Peyer's patch (tissue), 4 donors: ENCODE measurements around the gene YARS1. TPM values are rescaled to one million over a fixed set of nuclear protein-coding genes. Genes with fewer than 3 reads are reported as not detected.

Experiments used
- DNase-seq, 3 donors: peaks; one replicate each; pipeline ENCODE4 v3.0.0-alpha.2; 2017 to 2019
- H3K27ac ChIP-seq, 4 donors: fragments of 200-600 bp; sonication (generic); one replicate each; pipeline ENCODE4 v1.5.1; 2016 to 2019
- H3K27me3 ChIP-seq, 2 donors: fragments of 200-600 bp; sonication (generic); one replicate each; pipeline ENCODE4 v1.5.1; 2019
- H3K36me3 ChIP-seq, 3 donors: fragments of 200-600 bp; sonication (generic); one replicate each; pipeline ENCODE4 v1.5.1; 2016 to 2019
- H3K4me1 ChIP-seq, 4 donors: fragments of 200-600 bp; sonication (generic); one replicate each; pipeline ENCODE4 v1.5.1; 2016 to 2019
- H3K4me3 ChIP-seq, 4 donors: fragments of 200-600 bp; sonication (generic); 1 replicate in 3 of 4; 2 replicates in 1 of 4; pipeline ENCODE4 v1.5.1; 2016 to 2019; ENCODE audit warnings: mild to moderate bottlenecking in 1 of 4
- H3K9me3 ChIP-seq, 4 donors: fragments of 200-600 bp; sonication (generic); one replicate each; pipeline ENCODE4 v1.5.1; 2016 to 2019; ENCODE audit warnings: mild to moderate bottlenecking in 1 of 4
- POLR2A ChIP-seq, 2 donors: fragments of 450-650 bp; IDR thresholded peaks; one replicate each; pipeline ENCODE4 v1.5.1; 2017; ENCODE audit warnings: antibody characterized with exemption in 2 of 2, mild to moderate bottlenecking in 2 of 2, moderate library complexity in 2 of 2
- total RNA-seq, 4 donors: library from RNA; depleted of rRNA; stranded (reverse); fragments of >200 nt; gene quantifications; one replicate each; pipeline ENCODE4 v1.1.0, GENCODE V29; 2016
- TF ChIP-seq, protein P1 (sequence below), 6 experiments: fragments of 450-650 bp in 4 of 6; fragments of 200-600 bp in 2 of 6; sonication (generic) in 1 of 6; IDR thresholded peaks; one replicate each; pipeline ENCODE4 v1.5.1; 2017 to 2019; ENCODE audit warnings: antibody characterized with exemption in 6 of 6, mild to moderate bottlenecking in 3 of 6, moderate library complexity in 1 of 6

Gene YARS1
- total RNA-seq, 4 donors from 2014 or later, result 29.6 to 93.3 (median 50.4) TPM

DNA sequence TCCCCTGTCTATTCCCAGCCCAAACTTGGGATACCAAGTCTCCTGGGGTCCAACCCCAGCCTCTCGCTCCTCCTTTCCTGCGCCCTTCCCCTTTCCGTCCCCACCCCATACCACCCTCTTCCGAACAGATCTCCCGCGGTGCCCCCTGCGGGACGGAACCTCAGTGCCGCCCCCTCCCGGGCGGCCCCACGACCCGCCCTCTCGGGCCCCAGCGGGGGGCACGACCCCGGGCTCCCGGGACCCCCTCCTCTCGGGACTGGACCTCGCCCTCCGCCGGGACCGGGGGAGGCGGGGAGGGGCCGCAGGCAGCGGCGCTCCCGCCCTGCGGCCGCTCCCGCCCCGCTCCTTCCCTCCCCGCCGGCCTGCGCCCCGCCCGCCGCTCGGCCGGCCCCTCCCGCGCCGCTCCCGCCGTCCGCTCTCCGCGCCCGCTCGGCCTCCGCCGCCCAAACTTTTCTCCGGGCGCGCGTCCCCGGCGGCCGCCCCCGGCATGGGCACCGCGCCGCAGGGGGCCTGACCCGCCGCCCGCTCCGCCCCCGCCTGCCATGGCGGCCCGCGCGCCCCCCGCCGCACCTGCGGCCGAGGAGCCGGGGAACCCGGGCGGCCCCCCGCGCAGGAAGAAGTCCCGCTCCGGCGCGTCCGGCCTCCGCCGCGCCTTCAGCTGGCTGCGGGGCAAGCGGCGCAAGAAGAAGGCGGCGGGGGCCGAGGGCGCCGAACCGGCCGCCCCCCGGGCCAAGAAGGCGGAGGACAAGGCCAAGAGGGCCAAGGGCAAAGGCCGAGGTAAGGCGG, 75.6 kb downstream of the YARS1 start:
- DNase-seq, result peak in 1 of 3 donors; percentile 81
- TF ChIP-seq POLR2A (IDR thresholded peaks at IDR 0.05), result peak in 1 of 2 donors; percentile 32
- TF ChIP-seq, protein P1, sequence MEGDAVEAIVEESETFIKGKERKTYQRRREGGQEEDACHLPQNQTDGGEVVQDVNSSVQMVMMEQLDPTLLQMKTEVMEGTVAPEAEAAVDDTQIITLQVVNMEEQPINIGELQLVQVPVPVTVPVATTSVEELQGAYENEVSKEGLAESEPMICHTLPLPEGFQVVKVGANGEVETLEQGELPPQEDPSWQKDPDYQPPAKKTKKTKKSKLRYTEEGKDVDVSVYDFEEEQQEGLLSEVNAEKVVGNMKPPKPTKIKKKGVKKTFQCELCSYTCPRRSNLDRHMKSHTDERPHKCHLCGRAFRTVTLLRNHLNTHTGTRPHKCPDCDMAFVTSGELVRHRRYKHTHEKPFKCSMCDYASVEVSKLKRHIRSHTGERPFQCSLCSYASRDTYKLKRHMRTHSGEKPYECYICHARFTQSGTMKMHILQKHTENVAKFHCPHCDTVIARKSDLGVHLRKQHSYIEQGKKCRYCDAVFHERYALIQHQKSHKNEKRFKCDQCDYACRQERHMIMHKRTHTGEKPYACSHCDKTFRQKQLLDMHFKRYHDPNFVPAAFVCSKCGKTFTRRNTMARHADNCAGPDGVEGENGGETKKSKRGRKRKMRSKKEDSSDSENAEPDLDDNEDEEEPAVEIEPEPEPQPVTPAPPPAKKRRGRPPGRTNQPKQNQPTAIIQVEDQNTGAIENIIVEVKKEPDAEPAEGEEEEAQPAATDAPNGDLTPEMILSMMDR (IDR thresholded peaks at IDR 0.05), result peak in 4 of 6 experiments; percentile 9 to 44 (median 40)
- Histone ChIP-seq H3K4me3 (peak overlapping the region; percentile 52 to 86 (median 64)), H3K4me1 (peaks cover 0 to 30% (median 8%) of the 10 kb centered on the region in 4 donors), H3K27me3 (no peaks in the 10 kb centered on the region), H3K36me3 (peaks cover 0 to 4% (median 0%) of the 10 kb centered on the region in 3 donors), H3K27ac (peak overlapping the region; percentile 49 to 98 (median 96)), H3K9me3 (no peaks in the 10 kb centered on the region)

DNA sequence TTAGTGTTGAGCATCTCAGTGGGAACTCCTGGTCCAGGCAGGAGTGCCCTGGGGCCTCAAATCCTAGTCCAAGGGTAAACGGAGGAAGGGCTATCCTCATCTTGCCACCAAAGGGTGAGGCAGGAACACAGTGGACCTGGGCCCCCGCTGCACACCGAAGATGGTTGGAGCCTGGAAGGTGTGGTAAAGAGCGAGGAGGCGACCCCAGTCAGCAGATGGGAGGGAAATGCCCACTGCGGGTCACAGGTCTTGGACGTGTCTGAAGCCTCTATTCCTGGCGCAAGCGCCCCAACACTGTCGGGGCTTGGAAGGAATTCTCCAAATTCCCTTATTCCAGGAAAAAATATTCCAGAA, 76.1 kb downstream of the YARS1 start:
- Histone ChIP-seq H3K27me3 (no peaks in the 10 kb centered on the region), H3K27ac (peak overlapping the region in 3 of 4 donors; percentile 77 to 98 (median 97)), H3K4me3 (peak overlapping the region; percentile 50 to 86 (median 62)), H3K36me3 (no peaks in the 10 kb centered on the region), H3K4me1 (peaks cover 0 to 31% (median 8%) of the 10 kb centered on the region in 4 donors), H3K9me3 (no peaks in the 10 kb centered on the region)
- no peak for TF ChIP-seq POLR2A (IDR thresholded peaks at IDR 0.05)
- TF ChIP-seq, protein P1 (IDR thresholded peaks at IDR 0.05), result no peak
- DNase-seq, result no peak

DNA sequence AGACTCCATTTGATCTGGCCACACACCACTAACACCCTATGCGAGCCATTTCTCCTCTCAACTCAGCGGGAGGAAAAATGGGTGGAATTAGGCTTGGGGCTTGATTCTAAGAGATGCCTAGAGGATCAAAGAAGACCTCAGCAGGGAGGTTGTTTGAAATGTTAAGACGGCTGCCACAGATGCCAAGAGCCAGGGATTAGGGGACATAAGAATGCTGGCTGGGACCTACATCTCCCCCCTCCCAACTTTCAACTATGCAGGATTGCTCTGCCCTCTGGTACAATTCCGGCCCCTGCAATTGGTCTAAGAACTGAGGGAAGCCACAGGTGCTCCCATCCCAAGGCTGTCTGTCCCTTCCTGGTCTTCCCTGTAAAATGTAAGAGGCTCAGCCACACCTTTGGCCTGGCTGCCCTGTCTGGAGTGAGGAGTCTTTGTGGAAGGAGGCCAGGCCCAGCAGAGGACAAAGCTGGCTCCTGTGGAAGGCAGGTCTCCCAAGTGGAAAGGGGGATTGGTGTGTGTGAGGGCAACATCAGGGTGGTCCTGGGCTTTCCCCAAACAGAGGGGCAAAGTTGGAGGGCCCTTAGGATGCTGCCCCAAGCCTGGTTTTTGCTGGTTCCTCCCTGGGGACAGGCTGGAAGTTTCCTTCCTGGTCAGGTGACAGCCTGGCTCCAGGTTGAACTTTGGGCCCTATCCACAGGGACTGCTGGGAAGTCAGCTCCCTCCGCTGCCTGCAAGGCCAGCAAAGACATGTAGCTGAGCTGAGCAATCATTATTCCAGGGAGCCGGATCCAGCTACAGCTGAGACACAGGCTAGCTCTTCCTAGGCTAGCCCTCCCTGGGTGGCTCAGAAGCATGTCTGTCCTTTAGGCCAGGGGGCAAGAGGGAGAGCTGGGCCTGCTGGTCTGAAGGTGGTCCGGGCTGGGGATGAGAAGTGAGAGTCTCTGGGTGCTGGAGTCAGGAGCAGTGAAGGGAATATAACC, 80.1 kb downstream of the YARS1 start:
- Histone ChIP-seq H3K9me3 (no peaks in the 10 kb centered on the region), H3K27ac (peak overlapping the region in 3 of 4 donors; percentile 67 to 93 (median 87)), H3K27me3 (no peaks in the 10 kb centered on the region), H3K36me3 (no peaks in the 10 kb centered on the region), H3K4me1 (peaks cover 0 to 24% (median 7%) of the 10 kb centered on the region in 4 donors), H3K4me3 (peak overlapping the region in 2 of 4 donors; percentile 12 to 22)
- peak in 2 of 3 donors; percentile 83 to 84 for DNase-seq
- TF ChIP-seq POLR2A (IDR thresholded peaks at IDR 0.05), result peak; percentile 58 to 83
- TF ChIP-seq, protein P1 (IDR thresholded peaks at IDR 0.05), result no peak

DNA sequence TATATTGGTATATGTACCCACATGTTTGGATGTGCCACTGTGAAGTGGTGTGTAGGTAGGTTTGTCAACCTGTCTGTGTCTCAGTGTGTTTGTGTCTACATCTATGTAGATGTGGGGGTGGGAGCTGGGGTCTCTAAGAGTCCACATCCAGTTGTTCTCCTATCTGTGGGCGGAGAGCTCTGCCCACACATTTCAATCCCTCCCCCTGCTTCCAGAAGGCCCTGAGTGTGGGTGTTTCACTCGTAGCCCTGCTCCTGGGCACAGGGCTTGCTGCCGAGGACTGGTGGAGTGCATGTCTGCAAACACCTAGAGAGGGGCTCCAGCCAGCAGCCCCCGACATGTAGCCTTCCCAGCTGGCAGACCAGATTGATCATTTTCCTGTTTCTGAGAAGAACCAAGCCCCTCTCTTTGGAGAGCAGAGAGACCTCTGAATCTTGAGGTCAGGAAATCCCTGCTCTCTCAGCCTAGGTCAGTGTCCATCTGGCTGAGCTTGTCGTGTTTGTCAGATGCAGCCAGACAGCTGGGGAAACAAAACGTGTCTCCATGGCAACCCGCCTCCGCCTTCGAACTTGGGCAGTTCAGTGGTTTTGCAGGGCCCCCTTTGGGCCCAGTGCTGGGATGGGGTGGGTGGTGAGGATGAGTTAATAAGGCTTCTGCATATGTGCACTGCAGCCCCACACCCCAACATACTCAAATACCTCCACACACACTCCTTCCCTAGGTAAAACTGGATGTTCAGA, 83.4 kb downstream of the YARS1 start:
- H3K27me3 ChIP-seq, result no peaks in the 10 kb centered on the region
- no peak overlapping the region for H3K4me3 ChIP-seq
- no peaks in the 10 kb centered on the region for H3K9me3 ChIP-seq
- H3K27ac ChIP-seq, result no peak overlapping the region
- no peak for DNase-seq
- H3K4me1 ChIP-seq, result peaks cover 0 to 15% (median 3%) of the 10 kb centered on the region in 4 donors
- H3K36me3 ChIP-seq, result no peaks in the 10 kb centered on the region
- TF ChIP-seq POLR2A (IDR thresholded peaks at IDR 0.05), result no peak
- TF ChIP-seq, protein P1 (IDR thresholded peaks at IDR 0.05), result no peak
